Measurements from ENCODE around the gene PRUNE2. TPM values are rescaled to one million over a fixed set of nuclear protein-coding genes. Genes with fewer than 3 reads are reported as not detected.

Gene PRUNE2
- polyA plus RNA-seq, 4 donors, result 5.3 to 16.7 (median 10.7) TPM

DNA sequence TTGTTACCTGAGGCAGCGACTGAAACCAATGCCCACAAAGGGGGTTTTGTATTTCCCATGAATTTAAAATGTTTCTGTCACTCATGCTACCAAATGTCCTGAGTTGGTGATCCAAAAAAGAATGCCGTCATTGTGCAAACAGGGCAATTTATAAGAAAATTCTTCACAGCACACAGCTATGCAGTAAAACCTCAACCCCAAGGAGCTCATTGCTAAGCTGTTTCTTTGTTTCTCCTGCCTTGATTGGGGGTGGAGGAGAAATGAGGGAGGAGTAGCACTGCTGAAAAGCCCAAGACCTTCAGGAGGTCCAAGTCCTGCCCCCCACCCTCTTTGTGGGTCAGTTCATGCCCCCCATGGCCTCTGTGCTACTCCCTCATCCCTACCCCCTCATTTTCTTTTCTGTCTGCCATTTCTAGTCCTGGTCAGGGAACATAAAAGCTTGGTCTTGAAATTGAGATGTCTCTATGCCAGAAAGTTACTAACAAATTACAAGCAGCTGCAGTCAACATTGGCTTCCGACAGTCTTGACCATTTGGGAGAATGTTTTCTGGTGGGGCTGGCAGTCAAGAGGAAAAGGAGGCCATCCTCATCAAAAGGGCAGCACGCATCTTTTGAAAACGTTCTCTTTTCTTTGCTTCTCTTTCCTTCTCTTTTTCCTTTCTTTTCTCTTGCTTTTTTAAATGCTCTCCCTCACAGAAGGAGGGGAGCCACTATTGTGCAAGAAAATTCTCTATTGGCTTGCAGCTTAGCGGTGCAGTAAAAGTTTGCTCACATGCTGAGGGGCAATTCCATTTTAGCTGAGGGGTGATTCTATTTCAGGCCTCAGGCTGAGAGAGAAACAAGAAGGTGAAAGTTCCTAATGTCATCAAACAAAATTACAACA lies 313.6 kb downstream of the PRUNE2 start:
- DNase-seq (ENCODE audit: low read depth in 4 of 4, low spot score in 3 of 4), result no peak

DNA sequence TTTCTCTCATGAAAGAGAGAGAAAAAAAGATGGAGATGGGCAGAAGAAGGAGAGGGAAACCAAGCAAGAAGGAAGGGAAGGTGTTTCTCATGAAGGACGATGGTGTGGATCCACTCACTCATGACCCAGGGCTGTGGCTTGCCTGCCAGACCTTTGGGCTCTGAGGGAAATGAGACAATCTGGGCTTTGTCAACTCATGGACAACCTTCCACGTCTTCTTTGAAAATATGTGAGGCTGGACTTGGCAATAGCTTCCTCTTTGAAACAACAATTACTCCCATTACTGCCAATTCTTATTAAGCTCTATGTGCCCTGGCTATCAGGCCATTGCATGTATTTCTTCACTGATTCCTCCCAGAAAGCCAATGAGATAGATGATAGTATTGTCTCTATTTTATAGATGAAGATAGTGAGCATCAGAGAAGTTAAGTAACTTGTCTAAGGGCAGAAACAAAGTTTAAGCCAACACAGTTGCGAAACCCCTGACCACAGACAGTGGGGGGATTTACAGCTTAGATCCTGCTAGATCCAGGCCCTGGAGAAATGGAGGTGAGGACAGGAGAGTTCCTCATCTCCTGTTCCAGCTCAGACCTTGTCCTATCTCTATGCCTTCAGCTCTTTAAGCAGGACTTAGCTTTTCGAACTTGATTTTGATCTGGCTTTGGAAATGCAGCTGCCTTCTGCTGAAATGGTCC lies 314.5 kb downstream of the PRUNE2 start:
- no peak for DNase-seq (ENCODE audit: low read depth in 4 of 4, low spot score in 3 of 4)

DNA sequence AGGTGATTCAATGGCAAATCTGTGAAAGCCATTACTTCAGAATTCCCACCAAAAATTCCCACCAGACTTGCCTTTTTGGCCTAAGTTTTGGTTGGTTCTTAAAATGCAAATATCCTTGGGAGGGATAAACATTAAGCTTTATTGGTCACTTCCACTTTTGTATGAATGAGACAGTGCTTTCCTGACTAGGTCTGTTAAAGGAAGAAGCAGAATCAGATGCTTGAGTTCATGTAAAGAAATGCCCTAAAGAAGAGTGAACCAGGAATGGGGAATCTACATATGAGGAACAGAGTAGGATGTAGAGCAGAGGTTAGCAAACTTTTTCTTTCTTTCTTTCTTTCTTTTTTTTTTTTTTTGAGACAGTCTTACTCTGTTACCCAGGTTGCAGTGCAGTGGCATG lies 317.6 kb downstream of the PRUNE2 start:
- no peak for DNase-seq (ENCODE audit: low read depth in 4 of 4, low spot score in 3 of 4)

DNA sequence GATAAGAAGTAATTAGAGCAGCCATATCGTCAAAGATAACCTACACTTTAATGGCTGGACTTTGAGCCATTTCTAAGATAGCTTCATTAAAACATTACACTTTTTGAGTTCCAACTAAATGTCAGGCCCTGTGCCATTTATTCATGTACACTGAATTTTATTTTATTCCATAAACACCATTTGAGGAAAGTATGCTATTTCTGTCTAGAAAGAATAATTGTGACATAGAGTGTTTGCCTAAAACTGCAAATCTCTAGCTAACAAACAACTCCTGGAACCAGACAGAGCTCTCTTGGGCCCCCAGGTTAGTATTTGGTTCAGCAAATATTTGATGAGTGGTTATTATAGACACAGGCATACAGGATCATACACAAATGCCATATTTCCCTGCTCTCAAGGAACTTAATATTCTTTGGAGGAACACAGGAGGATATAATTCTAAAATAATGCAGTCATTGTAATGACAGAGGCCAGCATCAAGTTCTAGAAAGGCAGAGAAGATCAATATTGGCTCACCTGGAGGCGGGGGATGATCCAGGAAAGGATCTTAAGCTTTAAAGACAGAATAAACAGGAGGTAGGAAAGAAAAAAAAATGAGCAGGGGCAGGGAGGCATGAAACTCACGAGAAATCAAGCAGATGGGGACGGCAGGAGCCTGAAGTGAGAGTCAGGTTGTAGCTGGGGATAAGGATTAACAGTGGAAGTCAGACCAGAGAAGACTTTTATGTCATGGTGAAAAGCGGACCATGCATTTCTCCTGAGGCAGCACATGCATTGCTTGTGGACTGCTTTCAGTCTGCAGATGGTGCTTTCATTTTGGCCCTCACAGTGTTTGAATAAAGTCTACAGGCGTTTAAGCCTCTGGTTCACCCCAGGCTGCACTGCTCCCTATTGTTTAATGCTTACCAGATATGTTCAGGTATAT lies 319.3 kb downstream of the PRUNE2 start:
- no peak for DNase-seq (ENCODE audit: low read depth in 4 of 4, low spot score in 3 of 4)

DNA sequence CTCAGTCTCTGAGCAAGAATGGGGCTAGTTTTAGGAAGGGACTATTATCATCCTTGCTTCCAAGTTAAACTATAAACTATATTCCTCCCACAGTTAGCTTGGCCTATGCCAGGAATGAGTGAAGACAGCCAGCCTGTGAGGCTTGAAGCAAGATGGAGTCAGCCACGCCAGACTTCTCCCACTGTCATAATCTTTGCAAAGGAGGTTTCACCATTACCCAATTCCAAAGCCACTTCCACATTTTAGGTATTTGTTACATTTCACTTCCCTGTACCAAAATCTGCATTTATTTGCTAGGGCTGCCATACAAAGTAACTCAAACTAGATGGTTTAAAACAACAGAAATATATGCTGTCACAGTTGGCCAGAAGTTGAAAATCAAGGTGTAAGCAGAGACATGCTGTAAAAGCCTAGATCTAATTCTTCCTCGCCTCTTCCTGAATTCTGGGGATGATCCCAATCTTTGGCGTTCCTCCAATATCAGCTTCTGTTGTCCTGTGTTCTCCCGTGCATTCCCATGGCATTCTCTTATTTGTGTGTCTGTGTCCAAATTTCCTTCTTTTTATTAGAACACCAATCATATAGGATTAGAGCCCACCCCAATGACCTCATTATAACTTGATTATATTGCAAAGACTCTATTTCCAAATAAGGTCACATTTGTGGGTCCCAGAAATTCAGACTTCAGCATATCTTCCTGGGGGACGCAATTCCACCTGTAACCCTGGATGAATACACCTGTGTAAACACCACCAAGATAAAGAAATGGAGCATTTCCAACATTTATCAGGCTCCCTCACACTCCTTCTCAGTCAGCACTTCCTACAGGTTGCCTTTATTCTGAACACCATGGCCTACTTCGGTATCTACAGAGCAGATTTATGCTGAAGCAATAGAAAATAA lies 320.2 kb downstream of the PRUNE2 start:
- DNase-seq (ENCODE audit: low read depth in 4 of 4, low spot score in 3 of 4), result no peak

DNA sequence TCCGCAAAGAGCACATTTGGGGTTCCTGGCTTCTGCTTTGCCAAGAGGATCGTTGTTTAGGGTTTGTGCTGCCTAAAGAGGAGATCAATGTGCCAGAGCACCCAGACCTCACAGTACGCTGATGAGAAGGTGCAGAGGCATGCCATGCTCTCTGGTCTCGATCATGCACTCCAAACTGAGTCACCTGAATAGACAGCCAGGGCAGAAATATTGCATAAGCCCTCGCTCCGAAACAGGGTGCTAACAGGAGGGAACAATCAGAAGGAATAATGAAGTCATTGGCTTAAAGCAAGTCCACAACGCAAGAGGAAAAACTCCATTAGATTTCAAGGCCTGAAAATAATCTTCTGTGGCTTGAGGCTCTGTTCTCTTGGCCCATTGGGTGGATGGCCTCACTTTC lies 322.7 kb downstream of the PRUNE2 start:
- DNase-seq (ENCODE audit: low read depth in 4 of 4, low spot score in 3 of 4), result no peak

DNA sequence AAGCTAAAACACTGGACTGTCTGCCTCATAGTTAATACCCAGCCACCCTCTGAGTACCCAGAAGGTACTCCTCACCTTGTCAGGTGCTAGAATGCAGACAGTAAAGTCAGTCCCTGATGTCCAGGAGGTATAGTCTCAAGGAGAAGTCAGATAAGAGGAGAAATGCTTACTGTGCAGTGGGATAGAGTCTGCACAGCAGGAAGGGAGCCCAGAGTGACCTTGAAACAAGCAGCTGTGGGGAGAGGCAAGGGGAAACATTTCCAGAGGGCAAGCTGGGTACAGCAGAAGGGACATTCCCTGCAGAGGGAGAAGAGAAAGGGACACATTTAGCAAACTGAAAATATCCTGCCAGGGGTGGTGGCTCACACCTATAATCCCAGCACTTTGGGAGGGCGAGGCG lies 324.2 kb downstream of the PRUNE2 start:
- no peak for DNase-seq (ENCODE audit: low read depth in 4 of 4, low spot score in 3 of 4)

DNA sequence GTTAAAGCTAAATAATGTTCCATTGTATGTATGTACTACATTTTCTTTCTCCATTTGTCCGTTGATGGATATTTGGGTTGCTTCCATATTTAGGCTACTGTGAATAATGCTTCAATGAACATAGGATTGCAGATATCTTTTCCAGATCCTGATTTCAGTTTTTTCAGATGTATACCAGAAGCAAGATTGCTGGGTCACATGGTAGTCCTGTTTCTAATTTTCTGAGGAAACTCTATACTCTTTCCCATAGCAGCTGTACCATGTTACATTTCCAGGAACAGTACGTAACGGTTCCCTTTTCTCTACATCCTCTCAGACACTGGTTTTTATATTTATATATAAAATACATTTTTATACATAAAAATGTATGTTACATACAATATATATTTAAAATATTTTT lies 325.1 kb downstream of the PRUNE2 start:
- DNase-seq (ENCODE audit: low read depth in 4 of 4, low spot score in 3 of 4), result no peak

DNA sequence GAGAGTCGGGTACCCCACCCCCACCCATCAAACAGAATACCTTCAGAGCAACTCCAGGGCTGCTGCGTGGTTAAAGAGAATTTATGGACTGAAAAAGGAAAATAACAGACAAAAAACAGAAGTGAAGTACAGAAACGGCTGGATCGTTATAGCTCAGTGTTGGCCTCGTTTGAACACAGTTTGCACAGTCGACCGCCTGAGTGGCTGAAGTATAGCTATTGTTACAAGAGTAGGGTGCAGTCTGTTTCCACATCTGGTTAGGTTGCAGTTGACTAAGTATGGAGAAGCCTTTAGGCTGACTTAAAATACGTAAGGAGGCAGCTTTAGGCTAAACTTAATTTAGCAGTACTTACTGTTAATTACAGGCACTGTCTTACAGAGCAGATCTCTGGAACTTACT lies 325.7 kb downstream of the PRUNE2 start:
- DNase-seq (ENCODE audit: low read depth in 4 of 4, low spot score in 3 of 4), result no peak

DNA sequence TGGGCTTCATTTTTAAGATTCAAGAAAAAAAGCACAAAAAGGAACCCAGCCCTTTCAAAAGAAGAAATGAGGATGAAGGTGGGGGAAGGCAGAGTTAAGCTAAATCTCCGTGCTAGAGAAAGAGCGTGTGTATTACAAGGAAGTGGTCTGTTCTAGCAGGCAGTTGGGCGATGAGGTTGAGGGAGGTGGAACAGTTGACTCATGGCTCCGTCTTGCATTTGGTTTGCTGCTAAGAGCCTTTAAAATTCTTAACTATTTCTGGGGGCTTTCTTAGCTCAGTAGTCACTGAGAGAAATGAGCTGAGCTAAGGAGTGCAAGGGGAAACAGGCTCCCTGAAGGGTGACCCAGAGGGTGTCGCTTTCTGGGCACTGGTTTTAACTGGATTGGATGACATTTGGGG lies 329.6 kb downstream of the PRUNE2 start:
- DNase-seq (ENCODE audit: low read depth in 4 of 4, low spot score in 3 of 4), result no peak

DNA sequence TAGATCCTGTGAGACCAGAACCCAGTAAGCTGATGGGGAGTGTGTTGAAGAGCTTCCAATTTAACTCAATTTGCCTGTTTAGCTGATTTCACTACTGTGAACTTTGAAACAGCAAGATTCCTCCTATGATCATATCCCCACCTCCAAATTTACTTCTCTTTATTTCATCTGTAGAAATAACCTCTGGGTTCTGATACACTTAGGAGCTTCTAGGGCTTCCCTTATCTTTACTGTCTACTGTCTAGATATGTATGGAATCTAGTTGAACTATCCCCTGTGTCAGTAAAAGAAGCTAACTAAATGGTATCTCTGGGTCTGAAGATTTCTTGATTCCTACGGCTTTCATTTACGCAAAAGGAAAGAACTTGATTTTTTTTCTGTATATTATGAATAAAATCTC lies 330.2 kb downstream of the PRUNE2 start:
- DNase-seq (ENCODE audit: low read depth in 4 of 4, low spot score in 3 of 4), result no peak

DNA sequence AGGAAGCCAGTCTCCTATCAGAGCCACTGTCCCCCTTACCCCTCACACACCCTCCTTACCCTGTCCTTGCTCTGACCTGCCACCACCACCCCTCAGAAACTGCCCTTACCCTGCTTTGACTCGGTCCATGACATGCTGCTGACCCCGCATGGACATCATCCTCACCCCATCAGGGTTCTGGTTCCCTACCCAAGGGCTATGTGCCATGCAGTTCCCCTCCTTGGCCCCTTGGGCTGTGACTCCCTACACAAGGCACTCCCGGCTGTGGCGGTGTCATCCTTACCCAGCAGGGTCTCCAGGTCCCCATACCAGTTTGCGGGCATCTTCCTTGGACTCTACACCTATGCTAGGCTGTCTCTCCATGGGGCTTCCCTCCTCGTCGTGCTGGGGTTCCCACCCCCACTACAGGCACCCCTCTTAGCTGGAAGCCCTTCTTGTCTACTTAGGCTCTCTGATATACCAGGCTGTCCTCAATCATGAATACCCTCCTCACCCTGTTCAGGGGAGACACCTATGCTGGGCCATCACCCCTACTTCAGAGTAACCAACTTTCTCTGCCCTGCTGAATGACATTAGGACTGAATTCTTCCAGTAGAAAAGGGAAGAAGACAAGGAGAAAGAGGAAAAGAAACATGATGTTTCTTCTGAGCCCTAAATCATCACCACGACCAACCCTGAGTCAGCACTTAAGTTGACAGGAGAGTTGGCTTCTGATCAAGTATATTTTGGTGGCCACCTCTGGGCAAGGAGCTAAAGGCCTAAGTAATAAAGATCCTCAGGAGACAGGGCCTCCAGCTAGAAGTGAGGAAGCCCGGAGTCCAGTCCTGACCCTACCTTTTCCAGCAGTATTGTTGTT lies 331.8 kb downstream of the PRUNE2 start:
- no peak for DNase-seq (ENCODE audit: low read depth in 4 of 4, low spot score in 3 of 4)

DNA sequence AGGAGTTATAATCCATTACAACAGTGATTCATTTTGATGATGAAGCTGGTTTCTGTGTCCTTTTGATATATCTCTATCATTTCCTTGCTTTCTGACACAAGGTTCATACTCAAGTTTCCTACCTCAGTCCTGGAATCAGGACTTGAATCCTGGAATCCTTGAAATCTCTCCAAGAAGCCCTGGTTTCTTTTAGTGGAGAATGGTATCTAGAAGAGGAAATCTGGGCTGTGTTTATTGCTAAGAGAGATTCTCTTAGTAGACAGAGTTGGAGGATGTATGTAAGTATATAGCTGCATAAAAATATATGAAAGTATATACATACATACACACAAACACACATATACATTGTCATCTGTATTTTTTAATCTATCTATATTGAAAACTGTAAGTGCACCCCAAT lies 332.5 kb downstream of the PRUNE2 start:
- no peak for DNase-seq (ENCODE audit: low read depth in 4 of 4, low spot score in 3 of 4)

DNA sequence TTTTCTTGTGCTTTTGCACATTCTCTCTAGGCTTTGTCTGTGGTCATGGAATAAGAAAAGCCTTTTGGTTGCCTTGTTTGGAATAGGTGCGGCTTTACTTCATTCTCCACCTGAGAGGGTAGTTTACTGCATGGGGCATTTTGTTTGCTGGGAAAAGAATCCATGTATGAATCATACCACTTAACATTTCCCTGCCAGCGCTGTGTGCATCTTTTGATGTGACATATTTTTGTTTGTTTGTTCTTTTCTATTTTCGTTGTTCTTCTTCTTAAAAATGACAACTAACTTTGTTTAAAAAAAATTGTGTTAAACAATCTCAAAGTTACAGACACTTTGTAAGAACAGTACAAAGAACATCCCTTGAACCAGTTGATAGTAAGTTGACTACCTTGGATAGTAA lies 333.8 kb downstream of the PRUNE2 start:
- no peak for DNase-seq (ENCODE audit: low read depth in 4 of 4, low spot score in 3 of 4)

DNA sequence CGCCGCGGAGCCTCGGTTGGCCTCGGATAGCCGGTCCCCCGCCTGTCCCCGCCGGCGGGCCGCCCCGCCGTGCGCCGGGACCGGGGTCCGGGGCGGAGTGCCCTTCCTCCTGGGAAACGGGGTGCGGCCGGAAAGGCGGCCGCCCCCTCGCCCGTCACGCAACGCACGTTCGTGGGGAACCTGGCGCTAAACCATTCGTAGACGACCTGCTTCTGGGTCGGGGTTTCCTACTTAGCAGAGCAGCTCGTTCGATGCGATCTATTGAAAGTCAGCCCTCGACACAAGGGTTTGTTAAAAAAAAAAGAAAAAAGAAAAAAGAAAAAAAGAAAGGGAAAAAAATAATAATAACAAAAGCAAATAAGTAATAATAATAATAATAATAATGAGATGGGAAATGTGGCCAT lies 334.2 kb downstream of the PRUNE2 start:
- no peak for DNase-seq (ENCODE audit: low read depth in 4 of 4, low spot score in 3 of 4)

DNA sequence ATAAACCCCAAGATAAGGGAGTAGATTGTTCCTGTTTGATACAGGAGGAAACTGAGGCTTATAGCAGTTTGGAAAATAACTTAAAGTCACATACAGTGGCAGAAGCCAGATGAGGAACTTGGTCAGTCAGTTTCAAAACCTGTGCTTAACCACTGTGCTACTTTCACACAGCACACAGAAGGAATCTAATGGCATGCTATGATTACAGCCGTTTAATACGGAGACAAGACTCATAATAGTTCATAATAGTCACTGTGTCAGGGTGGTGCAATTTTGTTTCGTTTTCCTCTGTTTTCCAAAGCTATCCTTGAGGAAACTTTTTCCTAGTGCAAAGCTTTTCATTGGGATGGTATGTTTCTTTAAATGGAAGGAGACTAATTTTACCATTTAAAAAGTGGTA lies 334.6 kb downstream of the PRUNE2 start:
- no peak for DNase-seq (ENCODE audit: low read depth in 4 of 4, low spot score in 3 of 4)

DNA sequence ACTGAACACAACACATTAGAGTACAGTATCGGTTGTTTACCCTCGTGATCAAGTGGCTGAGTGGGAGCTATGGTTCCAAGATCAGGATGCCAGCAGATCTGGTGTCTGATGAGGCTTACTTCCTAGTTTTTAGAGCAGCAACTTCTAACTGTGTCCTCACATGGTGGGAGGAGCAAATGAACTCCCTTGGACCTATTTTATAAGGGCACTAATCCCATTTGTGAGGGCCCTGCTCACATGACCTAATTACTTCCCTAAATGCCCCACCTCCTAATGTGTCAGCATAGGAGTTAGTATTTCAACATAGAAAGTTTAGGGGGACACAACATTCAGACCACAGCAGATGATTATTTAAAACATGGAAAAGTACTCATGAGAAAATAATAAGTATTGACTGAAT lies 335.1 kb downstream of the PRUNE2 start:
- no peak for DNase-seq (ENCODE audit: low read depth in 4 of 4, low spot score in 3 of 4)

DNA sequence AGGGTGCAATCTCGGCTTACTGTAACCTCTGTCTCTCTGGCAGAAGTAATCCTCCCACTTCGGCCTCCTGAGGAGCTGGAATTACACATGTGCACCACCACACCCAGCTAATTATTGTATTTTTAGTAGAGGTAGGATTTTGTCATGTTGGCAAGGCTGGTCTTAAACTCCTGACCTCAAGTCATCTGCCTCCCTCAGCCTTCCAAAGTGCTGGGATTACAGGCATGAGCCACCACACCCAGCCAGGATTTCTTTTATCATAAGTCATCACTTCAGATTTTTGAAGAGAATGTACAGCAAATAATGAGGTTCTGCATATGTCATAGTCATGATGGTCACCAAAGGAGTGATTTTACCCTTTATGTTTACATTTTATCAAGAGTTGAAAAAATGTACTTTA lies 338.8 kb downstream of the PRUNE2 start:
- DNase-seq (ENCODE audit: low read depth in 4 of 4, low spot score in 3 of 4), result no peak

DNA sequence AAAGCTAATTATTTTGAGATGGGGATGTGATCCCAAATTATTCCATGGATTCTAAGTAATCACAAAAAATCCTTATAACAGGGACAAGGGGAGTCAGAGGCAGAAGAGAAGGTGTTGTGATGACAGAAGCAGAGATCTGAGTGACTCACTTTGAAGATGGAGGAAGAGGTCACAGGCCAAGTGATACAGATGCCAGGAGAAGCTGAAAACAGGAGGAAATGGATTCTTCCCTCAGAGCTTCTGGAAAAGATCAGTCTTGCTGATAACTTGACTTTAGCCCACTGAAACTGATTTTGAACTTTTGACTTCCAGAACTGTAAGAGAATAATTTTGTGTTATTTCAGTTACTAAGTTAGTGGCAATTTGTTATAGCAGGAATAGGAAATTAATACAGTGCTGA lies 341.6 kb downstream of the PRUNE2 start:
- DNase-seq (ENCODE audit: low read depth in 4 of 4, low spot score in 3 of 4), result no peak

Measured in left renal pelvis (tissue), 4 donors.